NCI-H1694 (cell line): ENCODE data around the gene CELF5.

Experiments used
- DNase-seq: peaks from one replicate; lab custom pipeline; 2025; lab: John Stamatoyannopoulos, UW

The CELF5 gene

DNA sequence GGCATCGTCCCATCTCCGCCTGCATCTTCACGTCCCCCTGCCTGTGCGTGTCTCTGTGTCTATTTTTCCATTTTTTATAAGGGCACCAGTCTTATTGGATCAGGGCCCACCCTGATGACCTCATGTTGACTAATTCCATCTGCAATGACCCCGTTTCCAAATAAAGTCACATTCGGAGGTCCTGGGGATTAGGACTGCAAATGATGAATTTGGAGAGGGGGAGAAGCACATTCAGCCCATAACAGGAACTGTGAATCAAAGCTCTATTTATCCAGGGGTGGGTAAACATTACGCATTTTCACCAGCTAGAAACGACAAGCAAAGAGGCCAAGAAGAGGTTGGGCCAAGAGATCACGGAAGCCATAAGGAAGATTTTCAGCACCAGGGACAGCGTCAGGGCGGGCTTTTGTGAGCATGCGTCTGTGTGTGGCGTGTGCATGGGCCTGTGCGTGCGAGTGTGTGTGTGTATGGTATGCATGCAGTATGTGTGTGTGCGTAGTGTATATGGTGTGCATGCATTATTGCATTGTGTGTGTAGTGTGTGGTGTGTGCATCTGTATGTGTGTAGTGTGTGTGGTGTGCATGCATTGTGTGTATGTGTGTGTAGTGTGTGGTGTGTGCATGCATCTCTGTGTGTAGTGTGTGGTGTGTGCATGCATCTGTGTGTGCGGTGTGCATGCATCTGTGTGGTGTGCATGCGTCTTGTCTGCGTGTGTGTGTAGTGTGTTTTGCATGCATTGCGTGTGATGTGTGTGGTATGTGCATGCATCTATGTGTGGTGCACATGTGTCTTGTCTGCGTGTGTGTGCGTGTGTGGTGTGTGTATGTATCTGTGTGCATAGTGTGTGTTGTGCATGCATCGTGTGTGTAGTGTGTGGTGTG, 19.6 kb downstream of the CELF5 start:
- DNase-seq, result no peak

DNA sequence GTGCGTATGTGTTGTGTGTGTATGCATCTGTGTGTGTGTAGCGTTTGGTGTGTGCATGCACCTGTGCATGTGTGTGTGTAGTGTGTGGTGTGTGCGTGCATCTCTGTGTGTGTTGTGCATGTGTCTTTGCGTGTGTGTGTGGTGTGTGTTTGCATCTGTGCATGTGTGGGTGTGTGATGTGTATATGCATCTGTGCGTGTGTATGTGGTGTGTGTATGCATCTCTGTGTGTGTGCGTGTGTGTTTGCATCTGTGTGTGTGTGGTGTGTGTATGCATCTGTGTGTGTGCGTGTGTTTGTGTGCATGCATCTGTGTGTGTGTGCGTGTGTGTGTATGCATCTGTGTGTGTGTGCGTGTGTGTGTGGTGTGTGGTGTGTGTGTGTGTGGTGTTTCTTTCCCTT, 20.6 kb downstream of the CELF5 start:
- DNase-seq, result no peak

- DNase-seq, result no peak
Measured at GRCh38 chr19:3248728-3249326, 24.4 kb downstream of the CELF5 start.

GRCh38 chr19:3249408-3249807, 24.9 kb downstream of the CELF5 start:
- no peak for DNase-seq

GRCh38 chr19:3250675-3251074, 26.2 kb downstream of the CELF5 start:
- peak; percentile 14 for DNase-seq

DNA sequence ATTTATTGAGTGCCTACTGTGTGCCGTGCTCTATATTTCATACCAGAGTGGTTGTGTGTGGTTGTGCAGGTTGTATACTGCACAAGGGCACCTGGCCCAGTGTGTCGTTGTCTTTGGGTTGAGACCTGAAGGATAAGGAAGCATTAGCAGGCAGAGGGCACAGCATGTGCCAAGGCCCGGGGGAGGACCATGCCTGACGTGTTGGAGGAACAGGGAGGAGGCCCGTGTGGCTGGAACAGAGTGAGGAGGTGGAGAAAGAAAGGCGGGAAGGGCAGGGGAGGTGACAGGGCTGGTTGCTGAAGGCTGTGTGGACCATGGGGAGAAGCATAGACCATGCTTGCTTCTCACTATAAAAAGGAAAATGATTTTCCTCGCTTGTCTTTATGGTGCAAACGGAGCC, 26.8 kb downstream of the CELF5 start:
- DNase-seq, result no peak

- no peak for DNase-seq
Measured at GRCh38 chr19:3252650-3253049, 28.2 kb downstream of the CELF5 start.

GRCh38 chr19:3253270-3253669, 28.8 kb downstream of the CELF5 start:
- no peak for DNase-seq

DNA sequence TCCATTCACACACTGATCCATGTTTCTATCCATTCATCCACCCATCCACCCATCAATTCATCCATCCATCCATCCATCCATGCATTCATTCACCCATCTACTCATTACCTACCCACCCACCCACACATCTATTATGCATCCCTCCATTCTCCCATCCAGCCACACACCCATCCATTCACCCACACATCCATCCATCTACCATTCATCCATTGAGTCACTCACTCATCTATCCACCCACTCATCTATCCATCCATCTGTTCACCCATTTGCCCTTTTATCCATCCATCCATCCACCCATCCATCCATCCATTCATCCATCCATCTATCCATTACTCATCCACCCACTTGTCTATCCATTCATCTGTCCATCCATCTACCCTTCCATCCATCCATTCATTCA, 30.1 kb downstream of the CELF5 start:
- no peak for DNase-seq

DNA sequence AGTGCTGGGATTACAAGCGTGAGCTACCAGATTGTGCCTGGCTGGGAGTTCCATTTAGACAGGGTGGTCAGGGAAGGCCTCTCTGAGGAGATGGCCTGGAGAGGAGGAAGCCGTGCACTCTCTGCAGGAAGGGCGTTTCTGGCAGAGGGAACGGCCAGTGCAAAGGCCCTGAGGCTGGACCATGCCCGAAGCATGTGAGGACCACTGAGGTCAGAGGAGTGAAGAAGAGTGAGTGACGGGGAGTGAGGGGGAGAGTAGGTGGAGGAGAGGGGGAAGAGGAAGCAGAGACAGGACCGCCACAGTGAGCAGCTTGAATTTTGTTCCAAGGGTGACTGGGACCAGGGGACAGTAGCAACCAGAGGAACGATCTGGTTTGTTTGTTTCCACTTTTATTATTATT, 32.6 kb downstream of the CELF5 start:
- no peak for DNase-seq

GRCh38 chr19:3262362-3262761, 37.9 kb downstream of the CELF5 start:
- DNase-seq, result no peak

GRCh38 chr19:3263866-3264265, 39.4 kb downstream of the CELF5 start:
- DNase-seq, result no peak

DNA sequence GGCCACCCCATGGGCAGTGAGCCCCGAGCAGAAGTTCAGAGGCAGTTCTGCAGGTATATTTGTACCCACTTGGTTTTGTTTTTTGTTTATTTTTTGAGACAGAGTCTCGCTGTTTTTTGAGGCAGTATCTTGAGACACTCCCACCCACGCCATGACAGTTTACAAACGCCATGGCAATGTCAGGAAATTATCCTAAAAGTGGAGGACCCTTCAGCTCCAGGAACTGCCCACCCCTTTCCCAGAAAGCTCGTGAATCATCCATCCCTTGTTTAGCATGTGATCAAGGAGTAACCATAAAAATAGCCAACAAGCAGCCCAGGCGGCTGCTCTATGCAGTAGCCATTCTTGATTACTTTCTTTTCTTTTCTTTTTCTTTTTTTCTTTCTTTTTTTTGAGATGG, 41.0 kb downstream of the CELF5 start:
- no peak for DNase-seq

DNA sequence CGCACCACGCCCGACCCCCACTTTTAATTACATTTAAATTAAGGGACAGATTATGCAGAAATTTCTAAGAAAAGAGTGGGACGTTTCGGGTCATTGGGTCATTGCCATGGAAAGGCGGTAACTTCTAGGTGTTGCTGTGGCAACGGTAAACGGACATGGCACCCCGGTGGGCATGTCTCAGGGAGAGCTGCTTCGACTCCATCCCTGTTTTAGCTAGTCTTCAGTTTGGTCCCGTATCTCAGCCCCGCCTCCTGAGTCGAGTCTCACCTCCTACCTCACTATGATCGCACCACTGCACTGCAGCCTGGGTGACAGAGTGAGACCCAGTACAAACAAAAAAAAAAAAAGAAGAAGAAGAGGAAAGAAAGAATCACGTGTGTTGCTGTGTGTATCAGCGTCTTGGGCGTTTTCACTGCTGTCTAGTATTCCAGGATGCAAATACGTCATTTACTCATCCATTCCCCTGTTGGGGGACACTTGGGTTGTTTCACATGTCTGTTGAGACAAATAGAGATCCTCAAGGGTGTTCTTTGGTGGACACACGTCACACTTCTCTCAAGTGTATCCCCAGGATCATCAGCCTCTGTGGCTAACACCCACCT, 41.7 kb downstream of the CELF5 start:
- no peak for DNase-seq

DNA sequence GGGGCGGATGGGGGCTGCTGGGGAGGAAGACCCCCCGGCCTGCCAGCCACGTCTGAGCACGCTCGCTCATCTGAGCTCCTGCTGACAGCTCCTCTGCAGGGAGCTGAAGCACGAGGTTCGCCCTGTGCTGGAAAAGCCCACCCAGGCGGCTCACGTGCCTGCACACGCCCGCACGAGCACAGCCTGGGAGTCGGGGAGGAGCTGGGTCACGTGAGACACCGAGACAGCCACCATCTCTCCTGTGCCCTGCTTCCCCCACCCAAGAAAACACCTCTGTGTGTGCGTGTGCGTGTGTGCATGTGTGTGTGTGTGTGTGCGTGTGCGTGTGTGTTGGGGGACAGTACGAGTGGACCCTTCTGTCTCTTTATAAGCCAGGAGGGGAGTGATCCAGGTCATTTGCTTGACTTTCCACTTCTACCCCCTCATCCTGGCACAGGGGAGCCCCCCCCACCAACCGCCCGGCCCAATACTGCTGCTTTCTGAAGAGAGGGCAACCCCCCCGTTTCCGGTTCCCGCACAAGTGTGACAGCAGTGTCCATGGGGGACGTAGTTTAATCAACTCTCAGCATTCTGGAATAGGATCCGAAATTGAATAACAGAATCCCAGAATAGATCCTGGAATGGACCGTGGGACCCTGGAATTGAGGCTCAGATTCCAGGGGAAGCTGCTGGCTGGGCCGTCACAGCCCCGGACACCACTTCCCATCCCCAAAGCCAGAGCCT, 42.5 kb downstream of the CELF5 start:
- DNase-seq, result peak; percentile 39

DNA sequence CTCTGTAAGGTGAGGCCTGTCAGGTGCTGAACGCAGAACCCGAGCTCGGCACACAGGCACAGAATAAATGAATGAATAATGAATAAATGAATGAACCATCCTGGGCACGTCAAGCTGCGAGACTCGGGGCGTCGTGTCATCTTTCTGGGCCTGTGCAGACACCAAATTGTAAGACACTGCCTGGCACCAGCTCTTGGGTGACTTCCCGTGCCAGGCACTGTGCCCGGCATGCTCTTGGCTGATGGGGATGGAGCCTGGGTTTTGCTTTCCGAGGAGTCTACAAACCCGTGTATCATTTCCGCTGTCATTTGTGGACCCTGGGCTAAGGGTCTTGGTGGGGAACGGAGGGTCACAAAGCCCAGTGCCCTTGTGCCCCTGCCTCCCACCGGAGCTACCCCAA, 43.9 kb downstream of the CELF5 start:
- no peak for DNase-seq

GRCh38 chr19:3268763-3269162, 44.3 kb downstream of the CELF5 start:
- DNase-seq, result no peak

DNA sequence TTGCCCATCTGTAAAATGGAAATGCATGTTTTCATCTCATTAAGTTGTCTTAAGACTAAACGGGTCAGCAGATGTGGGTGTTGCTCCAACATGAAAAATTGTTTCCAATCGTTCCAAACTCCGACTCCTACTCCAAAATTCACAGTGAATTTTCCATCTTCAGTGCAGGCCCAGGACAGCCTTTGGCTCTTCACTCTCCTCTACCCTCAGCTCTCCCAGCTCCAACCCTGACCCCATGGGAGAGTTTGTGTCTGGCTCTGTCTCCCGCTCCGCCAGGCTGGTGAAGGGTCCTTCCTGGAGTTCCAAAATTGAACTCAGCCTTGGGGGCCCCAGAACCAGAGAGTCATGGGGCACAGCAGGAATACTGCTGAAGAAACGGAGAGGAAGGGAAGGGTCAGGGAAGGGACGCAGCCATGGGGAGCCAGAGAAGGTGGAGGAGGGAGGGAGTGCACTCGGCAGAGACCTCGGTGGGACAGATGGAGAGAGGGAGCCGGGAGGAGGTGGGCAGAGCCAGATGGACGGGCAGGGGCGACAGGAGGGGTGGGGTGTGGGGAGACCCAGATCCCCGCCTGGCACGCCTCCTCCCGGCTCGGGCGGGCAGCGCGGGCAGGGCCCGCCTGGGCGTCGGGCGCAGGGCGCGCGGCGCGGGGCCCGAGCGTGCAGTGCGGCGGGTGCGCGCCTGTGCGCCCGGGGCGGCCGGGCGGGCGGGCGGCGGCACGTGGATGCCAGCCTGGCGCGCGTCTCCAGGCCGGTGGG, 45.6 kb downstream of the CELF5 start:
- DNase-seq, result peak; percentile 53

GRCh38 chr19:3270902-3271301, 46.4 kb downstream of the CELF5 start:
- peak; percentile 82 for DNase-seq

DNA sequence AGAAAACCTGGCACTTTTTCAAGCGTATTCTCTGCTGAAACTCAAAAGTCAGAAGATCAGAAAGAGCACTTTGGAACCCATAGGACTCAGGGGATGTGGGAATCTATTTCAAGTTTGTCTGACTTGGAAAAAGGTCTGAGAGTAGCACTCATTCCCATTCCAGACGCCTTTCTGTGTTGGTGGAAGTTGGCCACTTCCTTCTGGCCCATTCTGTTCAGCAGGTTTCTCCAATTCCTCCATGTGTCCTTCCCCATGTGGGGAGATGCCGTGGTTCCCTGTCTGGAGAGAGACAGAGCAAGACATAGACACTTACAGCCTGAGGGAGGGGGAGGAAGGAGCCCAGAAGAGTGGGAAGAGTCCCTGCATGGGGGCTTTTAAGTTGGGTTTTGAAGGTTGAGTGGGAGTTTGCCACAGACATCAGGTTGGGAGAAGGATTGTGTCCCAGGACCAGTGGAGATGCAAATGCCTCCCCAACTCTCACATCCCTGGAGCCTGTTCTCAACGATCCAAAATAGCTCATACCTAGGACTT, 48.0 kb downstream of the CELF5 start:
- no peak for DNase-seq

- DNase-seq, result no peak
Measured at GRCh38 chr19:3272952-3273351, 48.5 kb downstream of the CELF5 start.
